GM18867 (cell line): ENCODE data around the gene DEFB114.
A peak's percentile ranks its signal among the peaks of the same experiment; 100 is the strongest.
"Not testable (repeated sequence)": the region's sequence is repeated elsewhere in the genome, so short reads cannot be mapped to it uniquely, and the experiment has no call there.

Experiments used
- ATAC-seq: cut with Tn5 transposase; IDR thresholded peaks from one replicate; pipeline ENCODE4 v1.9.1; 2021; ENCODE audit warnings: mild to moderate bottlenecking, moderate library complexity; ENCODE audit not compliant: unreplicated experiment

DEFB114 gene, protein sequence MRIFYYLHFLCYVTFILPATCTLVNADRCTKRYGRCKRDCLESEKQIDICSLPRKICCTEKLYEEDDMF

DNA sequence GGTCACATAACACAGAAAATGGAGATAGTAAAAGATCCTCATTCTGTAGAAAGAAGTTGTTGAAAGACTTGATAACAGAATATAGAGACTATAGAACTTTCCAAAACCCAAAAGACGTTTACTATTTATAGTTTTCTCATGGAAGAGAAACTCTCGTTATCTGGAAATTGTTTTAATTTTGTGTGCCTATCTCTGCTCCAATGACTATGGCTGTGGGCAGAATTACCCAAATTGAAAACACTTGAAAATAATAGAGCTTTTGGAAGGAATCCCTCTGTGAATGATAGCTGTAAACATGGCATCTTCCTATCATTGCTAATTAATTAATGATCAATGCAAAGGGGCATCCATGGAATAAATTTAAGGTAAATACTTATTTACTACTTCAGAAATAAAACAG, at the start of gene DEFB114:
Gene DEFB114, minus strand, starts transcription at position 101 of the 400 bp plus-strand sequence. Its CDS starts 59 bp downstream, at position 42.
- no peak for ATAC-seq

DNA sequence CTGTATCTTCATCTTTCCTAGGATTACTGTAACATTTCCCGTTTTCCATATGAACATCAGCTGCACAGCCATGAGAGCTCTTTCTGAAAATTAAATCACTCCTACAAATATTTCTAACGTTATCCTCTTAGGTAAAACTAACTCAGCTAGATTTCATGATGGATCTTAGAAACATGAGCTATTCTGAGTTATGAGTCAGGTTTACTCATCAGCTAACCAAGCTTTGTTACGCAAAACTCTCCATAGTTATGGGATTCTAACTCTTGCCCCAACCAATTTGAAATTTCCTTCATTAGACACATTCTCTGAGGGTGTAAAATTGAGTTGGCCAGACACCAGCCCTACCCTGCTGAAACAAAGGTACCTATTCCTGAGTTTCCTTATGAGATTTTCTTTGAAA, 43.9 kb upstream of the DEFB114 start:
- ATAC-seq = no peak

DNA sequence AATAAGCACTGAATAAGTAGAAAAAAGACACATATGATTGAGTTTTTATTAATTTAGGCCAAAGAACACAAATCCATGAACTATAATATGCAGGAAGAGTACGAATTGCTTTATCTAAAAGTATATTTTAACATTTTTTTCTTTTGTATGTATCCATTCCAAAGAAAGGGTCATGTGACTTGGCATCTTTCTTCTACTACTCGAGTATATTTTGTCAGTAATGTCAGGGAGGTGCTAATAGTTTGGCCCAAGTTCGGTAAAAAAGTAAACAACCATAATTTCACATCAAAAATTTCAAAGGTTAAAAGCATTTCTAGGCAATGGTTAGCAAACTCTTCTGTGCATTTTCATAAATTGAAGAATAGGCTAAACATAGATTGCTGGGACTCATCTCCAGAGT, 39.2 kb upstream of the DEFB114 start:
- no peak for ATAC-seq

DNA sequence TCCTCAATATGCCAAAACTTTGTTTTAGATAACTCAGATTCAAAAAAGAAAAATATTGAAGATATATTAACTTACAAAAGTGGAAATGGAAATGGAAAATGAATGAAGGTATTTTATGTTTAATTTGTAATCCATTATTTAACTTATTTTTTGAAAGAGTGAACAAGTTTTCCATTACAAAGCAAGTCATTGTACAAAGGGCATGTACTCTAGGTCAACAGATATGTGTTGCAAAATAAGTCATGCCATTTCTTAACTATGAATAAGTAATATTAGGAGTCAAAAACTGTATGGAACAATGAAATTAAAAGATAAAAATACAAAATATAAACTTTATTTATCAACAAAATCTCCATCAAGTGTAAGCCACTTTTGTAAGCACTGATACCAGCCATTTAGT, 31.3 kb upstream of the DEFB114 start:
- no peak for ATAC-seq

DNA sequence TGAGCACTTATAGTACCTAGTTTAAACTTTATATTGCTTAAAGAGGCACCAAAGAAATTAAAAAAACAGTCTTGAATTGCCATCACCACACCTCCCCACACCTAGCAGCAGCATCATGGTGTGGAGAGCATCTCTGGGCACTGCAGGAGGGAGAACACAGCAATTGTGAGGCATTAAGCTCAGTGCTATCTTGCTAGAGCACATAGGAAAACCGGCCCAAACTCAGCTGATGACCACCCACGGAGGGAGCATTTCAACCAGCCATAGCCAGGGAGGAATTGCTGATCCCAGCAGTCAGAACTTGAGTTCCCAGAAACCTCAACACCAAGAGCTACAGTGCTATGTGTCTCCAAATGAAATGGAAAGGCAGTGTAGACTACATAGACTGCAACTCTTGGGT, 24.9 kb upstream of the DEFB114 start:
- no peak for ATAC-seq

DNA sequence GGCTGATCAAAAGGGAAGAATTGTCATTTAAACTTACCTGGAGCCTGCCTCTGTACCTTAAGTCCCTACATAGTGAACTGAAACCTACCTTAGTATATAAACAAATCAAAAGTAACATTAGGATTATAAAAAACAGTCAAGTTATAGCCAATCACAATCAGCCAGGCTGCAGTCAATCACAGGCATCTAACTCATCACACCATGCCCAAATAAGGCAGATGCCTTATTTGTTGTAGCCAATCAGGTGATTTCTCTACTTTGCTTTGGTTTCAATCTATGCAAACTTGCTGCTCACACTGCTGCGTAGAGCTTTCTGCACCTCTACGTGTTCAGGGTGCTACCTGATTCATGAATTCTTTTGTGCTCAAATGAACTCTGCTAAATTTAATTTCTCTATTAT, 23.8 kb upstream of the DEFB114 start:
- ATAC-seq = no peak

DNA sequence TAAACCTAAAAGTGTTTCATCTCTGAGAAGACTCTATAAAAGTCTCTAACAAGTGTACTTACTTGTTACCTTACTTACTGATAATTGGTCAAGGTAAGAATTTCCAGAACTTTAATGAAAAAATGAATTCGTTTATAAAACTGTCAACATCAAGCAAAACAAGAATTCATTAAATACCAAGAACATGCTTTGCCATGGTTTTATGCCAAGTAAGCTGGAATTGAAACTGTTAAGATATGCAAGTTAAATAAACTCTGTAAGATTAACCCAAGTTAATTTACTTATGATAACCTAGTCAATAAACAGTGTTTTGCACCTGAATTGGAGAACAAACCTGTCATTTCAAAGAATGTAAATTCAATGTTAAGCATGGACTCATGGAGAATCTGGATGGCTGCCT, 22.6 kb upstream of the DEFB114 start:
- ATAC-seq = no peak

DNA sequence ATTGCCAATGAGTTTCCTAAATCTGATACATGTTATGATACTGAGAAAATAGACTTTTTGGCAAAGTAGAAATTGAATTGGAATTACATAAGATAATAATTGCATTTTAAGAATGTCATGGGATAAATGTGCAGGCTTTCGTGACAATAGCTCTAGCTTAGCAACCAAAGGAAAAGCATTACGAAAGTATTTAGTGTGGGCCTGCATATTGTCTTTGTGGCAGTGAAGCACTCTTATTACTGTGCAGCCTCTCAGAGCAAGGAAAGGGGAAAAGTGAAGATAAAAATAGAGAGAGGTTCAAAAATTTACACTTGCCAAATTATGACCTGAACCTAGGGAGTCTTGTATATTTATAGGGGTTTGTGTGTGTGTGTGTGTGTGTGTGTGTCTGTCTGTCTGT, 18.1 kb upstream of the DEFB114 start:
- ATAC-seq = no peak

DNA sequence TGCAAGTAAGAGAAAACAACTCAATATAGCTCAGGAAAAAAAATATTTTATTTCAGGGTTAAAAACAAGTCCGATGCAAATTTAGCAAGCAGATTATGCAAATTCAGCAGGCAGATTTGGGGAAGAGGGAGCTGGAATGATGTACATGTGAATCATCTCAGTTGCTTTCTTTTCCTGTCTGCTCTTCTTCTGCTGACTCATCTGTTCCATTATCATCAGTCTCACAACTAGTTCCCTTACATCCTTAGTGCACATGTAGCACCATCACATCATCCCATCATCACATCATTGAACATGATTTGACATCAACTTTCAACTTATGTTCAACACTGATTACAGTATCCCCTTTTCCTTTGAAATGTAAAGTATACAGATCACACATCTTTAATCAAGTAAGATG, 16.9 kb upstream of the DEFB114 start:
- ATAC-seq = peak; percentile 52

DNA sequence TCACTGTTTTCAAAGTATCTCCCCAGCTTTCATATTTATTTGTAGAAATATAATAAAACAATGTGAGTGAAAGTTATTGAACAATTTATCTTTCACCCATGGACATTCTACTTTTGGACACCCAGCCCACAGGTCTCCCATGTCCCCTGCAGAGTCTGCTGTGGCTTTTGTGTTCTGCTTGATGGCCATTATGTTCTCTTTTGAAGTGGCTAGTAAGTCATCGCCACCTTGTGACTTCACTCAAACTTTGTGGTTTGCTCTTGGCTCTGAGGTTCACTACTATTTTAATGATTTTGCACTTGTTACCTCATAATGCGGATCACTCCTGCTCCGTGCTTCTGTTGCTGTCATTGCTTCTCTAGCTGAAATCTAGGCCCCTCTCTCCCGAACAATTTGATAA, 15.6 kb upstream of the DEFB114 start:
- peak; percentile 60 for ATAC-seq

DNA sequence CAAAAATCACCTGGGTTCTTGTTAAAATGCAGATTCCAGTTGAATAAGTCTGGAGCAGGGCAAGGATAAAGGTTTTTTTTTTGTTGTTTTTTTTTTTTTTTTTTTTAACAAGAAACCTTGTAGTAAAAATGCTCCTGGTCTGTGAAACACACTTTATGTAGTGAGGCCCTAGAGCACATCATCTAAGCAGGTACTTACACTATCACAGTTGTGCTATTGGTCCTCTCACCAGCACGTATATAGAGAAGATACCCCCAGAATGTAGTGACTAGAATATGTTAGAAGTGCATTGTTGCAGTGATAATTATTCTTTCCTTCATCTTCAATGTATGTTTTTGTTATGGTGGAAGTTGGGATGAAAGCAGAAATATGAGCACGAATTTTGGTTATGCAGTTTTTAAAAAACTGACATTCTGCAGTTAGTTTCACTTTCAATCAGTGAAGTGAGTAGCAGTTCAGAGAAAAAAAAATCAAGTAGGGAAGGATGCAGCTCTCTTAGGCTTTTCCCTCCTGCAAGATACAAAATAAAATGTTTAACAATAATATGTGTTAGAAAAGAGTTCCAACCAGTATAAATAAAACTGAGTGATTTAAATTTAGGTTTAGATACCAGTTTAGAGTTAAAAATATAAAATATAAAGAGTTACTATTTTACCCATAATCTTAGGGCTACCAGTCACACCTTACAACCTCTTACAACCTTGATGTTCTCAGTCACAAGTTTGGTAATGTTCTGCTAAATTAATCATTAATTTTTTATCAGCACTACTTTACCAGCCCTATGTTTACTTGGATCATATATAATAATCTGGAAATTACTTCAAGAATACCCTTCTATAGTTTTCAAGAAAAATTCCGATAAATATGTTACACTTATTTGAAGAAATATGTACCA, 14.6 kb upstream of the DEFB114 start:
- ATAC-seq = peak; percentile 53

DNA sequence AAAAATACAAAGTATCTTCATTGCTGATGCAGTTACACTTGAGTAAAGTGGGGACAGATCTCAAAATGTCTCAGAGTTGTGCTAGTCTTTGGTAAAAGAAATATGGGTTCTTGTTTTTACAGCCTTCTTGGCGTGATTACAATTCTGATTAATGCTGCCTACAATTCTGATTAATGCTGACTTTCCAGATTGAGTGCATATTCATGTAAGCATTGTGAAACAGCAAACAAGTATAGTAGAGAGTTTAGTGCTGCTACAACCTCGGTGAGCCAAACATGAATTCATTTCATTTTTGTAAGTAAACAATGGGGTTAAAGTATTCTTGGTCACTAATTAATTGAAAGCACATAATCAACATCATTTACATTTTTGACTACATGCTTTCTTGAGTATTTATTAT, 5.6 kb upstream of the DEFB114 start, which contains the start of gene DEFB113:
Gene DEFB113, minus strand, starts transcription at position 21 of the 400 bp plus-strand sequence. Its CDS starts 0 bp downstream, at position 21.
- ATAC-seq = no peak

DNA sequence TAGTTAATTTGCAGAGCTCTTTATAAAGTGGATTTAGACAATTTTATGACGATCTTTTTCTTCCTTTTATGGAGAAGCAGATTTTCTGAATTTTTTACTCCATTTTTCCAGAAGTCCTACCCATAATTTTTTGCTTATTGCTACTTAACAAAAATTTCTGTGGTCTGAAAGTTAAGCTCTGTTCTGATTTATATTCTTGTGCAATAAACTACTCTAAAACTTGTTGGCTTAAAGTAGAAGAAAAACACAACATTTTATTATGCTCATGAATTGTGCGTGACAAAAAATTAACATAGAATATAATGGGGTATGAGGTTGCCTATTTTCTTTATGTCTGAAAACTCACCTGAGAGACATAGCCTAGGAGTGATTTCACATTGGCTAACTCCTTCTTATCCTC, 2.9 kb upstream of the DEFB114 start:
- ATAC-seq = no peak

DNA sequence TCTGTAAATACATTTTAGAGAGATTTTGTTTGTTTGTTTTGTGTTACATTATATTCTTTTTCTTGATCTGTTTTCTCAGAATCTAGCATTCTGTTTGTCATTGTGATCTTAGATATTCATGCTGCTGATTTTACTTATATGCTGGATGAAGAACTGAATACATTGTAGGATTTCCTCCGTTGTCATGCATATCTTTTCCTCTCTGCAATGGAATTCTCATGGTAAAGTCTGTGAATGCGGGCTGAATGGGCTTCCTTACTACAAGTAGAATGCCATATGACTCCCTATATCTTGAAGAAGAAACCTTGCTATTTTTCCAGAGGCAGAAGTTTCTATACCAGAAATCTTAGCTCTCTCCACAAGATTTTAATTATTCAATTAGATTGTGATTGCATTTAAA, 2.4 kb upstream of the DEFB114 start:
- no peak for ATAC-seq

DNA sequence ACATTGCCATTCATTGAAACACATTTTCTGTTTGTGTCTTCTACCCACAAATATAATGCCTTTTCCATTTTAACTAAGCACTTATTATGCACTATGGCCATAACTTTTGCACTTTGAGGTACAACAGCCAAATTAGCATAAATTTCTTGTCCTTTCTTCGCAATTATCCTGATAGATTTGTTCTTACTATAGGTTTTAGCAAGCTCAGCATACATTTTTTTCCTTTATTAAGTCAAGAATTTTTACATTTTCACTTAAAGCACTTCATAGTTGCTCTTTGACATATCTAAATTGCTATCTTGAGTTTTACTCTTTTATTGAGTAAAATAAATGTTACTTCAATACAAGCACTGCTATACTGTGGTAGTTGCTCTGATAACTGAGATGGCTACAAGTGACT, 5.8 kb downstream of the DEFB114 start:
- no peak for ATAC-seq

DNA sequence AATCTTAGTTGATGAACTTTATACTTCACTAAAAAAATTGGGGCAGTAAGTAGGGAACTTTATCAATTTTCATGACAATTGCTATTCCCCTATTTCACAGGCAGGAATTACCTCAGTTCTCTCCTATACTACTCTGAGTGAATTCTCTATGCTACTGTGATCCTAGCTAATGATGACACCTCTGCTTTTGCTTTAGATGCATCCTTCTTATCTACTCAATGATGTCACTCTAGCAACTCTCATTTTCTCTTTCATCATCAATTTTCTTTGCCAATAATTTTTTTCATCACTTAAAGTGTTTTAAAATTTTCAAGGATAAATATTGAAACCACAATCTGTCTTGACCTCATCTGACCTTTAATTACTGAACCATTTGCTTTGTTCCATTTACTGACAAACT, 8.1 kb downstream of the DEFB114 start:
- no peak for ATAC-seq

DNA sequence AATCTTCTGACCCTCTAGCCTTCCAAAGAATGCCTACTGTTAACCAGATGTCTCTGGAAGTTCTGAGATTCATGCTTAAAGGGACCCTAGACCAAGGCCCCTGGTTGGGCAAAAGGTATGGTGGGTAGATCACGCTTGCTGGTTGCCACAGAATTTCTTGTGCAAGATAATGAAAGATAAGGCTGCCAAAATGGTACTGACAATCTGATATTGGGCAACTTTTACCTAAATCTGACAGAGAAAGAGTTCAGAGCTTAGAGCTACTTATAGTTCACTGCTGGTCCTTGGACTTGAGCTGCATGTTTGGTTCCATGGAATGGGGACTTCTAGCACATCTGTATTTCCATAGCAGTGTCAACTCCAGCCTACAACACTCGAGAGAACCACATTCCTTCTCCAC, 12.0 kb downstream of the DEFB114 start:
- no peak for ATAC-seq

DNA sequence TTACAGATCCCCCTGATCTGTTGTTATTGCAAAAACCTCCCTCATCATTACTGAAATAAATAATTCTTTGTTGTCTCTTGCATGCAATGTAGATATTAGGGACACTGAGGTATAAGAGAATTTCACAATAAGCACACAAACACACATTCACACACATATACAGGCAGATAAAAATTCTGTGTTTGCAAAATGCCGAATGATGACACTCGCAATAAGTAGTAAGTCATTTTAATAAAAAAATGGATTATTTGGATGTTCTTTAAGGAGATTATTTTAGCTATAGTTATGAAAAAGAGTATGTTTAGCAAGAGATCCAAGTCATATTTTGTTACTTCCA, 13.6 kb downstream of the DEFB114 start:
- no peak for ATAC-seq

DNA sequence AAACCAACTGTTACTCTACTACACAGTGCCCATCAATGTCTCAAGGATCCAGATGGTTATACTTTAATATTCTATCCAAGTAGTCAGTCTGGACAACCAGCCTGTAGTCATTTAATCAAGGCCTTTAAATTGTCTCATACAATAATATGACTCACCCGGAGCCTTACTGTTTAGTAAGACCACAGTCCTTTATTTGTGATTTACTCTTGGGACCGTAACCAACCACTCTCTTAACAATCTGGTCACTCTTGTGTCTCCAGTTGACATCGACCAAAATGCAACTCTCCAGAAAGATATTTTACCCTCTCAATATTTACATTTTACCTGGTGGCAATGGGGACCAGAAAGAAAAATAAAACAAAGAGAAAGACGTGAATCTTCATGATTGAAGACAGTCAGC, 14.9 kb downstream of the DEFB114 start:
- no peak for ATAC-seq

DNA sequence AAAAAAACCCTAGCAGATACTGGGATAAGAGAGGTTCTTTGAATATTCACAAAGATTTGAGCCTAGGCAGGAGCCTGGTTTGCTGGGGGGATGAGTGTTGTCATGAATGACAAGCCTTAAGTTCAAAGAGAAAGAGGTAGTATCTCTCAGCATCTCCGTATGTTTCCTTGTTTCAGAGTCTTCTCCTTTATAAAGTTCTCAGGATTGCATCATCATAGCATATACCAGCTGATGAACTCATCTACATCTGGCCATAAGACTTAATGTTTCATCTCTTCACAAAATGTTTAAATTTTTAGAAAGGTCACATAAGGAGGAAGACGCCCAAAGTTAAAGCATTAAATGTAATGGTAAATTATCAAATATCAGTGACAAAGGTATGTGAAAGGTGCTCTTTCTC, 17.1 kb downstream of the DEFB114 start:
- no peak for ATAC-seq

DNA sequence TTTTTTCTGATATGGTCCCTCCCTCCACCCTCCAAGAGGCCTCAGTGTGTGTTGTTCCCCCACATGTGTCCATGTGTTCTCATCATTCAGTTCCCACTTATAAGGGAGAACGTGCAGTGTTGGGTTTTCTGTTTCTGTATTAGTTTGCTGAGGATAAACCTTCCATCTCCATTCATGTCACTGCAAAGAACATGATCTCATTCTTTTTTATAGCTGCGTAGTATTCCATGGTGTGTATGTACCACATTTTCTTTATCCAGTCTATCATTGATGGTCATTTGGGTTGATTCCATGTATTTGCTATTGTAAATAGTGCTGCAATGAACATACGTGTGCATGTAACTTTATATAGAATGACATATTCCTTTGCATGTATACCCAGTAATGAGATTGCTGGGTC, 19.9 kb downstream of the DEFB114 start:
- not testable (repeated sequence) for ATAC-seq

DNA sequence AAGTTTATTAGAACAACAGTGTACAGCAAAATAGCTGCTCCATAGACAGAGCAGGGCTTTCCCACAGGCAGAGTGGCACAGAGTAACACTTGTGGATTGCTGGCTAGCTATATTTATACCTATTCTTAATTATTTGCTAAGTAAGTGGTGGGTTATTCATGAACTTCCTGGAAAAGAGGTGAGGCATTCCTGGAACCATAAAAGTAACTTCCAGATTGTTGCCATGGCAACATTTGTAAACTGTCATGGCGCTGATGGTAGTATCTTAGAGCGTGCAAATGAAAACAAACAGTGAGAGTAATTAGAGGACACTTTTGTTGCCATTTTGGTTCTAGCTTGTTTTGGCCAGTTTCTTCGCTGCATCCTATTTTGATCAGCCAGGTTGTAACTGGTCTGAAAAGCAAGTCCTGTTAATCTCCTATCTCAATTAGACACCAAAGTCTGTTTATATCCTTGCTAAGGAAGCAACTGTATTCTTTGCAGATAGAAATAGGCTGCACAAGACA, 23.9 kb downstream of the DEFB114 start:
- ATAC-seq = no peak

DNA sequence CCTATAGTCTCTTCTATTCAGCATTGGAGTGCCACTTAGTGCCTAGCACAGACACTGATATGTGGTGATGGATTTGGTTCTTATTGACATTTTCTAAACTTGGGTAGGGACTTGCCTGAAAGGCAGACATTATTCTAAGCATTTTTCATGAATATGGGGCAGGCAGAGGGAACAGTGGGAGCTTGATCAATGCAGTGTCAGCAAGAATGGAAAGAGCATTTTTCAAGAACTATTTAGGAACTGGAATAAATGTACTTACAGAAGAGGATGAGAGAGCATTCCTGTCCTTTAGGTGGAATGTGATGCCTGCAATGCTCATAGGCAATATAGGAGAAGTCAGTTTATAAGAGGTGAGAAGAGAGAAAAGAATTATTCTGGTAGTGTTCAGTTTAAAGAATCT, 26.2 kb downstream of the DEFB114 start:
- ATAC-seq = no peak
